GM13976 (cell line): ENCODE data around the gene SERPINB5.
"Not testable (repeated sequence)": the region's sequence is repeated elsewhere in the genome, so short reads cannot be mapped to it uniquely, and the experiment has no call there.

ENCODE experiments used
- DNase-seq: peaks from one replicate; pipeline ENCODE4 v3.0.0; 2012; ENCODE audit warnings: low spot score
- in situ Hi-C: fragments of 300-500 bp; cut with MboI; formaldehyde crosslinking; loops from one replicate; pipeline ENCODE4 v1.12.0; 2022; ENCODE audit warnings: low sequenced_read_pairs, mixed read lengths, inconsistent platforms; ENCODE audit not compliant: unreplicated experiment
- TF ChIP-seq, protein P1 (sequence below): IDR thresholded peaks from 2 replicates; pipeline ENCODE4 v1.5.1; 2012; ENCODE audit warnings: borderline replicate concordance, mild to moderate bottlenecking; ENCODE audit not compliant: insufficient read depth; ENCODE audit errors: extremely low read depth, missing control alignments, control extremely low read depth

SERPINB5 gene

DNA sequence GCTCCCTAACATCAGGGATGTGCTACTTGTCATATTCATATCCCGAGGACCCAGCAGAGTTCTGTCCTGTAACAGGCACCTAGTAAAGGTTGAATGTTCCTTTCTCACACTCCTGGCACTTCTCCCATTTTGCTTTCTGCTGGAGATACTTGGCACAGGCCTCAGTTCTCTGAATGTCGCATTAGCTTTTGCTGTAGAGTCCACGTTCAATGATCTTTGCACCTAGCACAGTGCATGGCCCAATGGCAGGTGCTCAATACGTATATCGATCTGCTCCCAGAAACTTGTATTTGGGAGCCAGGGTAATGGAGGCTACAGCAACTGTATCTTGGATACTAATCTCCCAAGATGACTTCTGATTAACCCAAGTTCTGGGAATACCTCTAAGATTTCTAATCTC is 29.7 kb upstream of the SERPINB5 start:
- DNase-seq = no peak
- TF ChIP-seq, protein P1, sequence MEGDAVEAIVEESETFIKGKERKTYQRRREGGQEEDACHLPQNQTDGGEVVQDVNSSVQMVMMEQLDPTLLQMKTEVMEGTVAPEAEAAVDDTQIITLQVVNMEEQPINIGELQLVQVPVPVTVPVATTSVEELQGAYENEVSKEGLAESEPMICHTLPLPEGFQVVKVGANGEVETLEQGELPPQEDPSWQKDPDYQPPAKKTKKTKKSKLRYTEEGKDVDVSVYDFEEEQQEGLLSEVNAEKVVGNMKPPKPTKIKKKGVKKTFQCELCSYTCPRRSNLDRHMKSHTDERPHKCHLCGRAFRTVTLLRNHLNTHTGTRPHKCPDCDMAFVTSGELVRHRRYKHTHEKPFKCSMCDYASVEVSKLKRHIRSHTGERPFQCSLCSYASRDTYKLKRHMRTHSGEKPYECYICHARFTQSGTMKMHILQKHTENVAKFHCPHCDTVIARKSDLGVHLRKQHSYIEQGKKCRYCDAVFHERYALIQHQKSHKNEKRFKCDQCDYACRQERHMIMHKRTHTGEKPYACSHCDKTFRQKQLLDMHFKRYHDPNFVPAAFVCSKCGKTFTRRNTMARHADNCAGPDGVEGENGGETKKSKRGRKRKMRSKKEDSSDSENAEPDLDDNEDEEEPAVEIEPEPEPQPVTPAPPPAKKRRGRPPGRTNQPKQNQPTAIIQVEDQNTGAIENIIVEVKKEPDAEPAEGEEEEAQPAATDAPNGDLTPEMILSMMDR = no peak
- in situ Hi-C loops = loop anchor here (10.0 to 25.0 kb wide), 2 partner anchors 310 to 432 kb away; no protein-coding TSS in a partner anchor

DNA sequence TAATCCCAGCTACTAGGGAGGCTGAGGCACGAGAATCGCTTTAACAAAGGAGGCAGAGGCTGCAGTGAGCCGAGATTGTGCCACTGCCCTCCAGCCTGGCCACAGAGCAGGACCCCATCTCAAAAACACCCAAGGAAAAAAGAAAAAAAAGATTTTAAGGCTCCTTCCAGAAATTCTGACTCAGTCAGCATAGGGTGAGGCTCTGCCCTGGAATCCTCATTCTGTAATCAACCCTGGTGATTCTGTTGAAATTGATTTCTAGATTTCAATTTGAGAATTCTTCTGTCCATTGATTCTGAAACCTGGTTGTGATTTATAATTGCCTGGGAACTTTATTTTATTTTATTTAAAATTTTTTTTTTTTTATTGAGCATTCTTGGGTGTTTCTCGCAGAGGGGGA is 27.3 kb upstream of the SERPINB5 start:
- DNase-seq = no peak
- in situ Hi-C loops = loop anchor here (10.0 to 25.0 kb wide), 2 partner anchors 312 to 435 kb away; no protein-coding TSS in a partner anchor
- TF ChIP-seq, protein P1 = no peak

DNA sequence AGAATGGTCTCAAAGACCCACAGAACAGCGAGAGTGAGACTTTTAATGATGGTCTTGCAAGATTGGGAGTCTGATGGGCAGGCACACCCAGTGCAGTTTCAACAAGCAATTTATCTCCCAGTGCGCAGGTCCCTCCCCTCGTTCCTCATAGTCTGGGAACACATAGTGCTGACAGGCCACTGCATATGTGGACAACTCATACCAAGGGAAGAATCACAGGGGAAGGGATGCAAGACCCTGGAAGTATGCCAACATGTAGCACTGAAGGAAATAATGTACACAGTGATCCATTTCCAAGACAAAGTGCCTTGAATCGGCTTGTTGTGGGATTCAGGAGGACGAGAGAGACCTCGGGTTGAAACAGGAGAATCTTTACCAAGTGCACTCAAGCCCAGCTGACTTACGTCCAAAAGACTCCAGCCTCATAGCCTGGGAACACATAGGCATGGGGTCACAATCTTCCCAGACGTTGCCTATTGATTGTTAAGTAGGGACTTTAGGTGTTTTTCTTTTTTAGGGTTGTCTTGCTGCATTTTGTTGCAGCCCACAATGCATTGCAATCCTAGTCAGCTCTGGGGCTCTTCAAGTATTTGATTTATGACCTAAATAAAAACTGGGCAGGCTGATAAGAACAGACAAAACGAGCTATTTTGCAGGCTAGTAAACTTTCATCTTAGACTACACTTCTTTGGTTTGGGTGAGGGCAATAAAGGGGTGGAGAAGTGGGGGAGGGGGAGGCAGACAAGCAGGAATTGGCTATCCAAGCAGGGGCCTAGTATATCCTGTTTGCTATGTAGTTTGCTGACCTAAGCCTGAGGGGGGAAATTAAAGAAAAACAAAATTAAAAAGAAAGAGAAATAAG is 24.7 kb upstream of the SERPINB5 start:
- in situ Hi-C loops = no loop called here
- DNase-seq = no peak
- TF ChIP-seq, protein P1 = no peak

DNA sequence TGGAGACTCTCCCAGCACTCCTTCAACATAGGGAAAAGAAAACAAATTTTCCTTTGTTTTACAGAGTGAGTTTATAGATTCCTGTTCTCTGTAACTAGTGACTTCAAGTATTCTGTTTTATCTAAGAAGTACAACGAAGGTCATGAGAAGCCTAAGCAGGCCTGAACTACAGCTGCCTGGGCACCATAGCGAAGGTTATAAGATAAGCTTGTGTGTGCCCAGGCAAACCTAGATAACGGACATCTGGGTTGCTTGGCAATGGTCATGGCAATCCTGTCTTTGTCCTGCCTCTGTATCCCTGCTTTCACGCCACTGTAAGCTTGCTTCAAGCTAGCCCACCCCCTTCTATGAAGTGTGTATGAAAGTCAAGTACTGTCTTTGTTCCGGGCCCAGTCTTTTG is 24.0 kb upstream of the SERPINB5 start:
- DNase-seq, in situ Hi-C loops: not testable (repeated sequence)

DNA sequence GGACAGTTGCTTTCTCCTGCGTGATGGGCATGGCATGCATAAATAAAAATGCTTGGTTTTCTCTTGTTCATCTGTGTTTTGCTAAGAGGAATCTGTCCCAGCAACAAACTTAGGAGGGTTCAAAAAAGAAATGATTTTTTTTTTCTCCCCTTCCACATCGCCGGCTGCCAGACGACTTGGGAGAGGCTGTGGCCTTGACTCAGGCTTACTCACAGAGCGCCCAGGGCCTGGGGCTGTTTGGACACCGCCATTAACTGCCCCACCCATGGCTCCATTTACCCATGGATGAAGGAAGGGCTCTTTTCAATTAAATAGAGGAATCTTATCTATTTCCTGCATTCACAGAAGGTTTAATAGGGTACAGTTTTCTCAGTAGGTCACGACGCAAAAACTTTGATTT is 22.3 kb upstream of the SERPINB5 start:
- DNase-seq = no peak
- in situ Hi-C loops = no loop called here
- TF ChIP-seq, protein P1 = no peak

DNA sequence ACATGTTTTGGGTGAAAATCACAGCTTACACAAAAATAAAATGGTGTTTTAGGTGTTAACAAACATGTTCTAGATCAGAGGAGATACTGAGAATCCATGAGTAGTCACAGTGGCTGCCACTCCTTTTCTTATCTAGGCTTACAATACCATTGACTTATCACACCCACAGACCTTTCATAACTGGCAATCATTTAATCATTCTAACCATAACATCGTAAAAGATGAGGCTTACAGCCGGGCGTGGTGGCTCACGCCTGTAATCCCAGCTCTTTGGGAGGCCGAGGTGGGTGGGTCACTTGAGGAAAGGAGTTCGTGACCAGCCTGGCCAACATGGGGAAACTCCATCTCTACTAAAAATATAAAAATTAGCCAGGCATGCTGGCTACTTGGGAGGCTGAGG is 18.8 kb upstream of the SERPINB5 start:
- in situ Hi-C loops = no loop called here
- no peak for DNase-seq

DNA sequence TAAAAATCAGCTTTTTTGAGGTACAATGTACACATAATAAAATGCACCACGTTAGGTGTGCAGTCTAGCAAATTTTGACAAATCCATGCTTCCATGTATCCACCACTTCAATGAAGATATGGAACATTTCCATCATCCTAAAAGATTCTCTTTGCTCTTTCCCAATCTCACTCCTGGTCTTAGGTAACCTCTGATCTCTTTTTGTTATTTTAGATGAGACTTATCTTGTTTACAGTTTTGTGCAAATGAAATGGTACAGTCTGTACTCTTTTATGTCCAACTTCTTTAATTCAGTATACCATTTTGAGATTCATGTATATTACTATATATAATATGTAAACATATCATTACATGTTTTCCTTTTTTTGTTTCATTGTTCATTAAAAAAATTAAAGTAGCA is 16.3 kb upstream of the SERPINB5 start:
- in situ Hi-C loops = no loop called here
- no peak for DNase-seq
- TF ChIP-seq, protein P1 = no peak

More for the DNA sequence above, 18.8 kb upstream of the SERPINB5 start:
- TF ChIP-seq, protein P1 = no peak
